GM21528 (cell line): ENCODE results near the gene CACNA1B.
"Not testable (repeated sequence)": the region's sequence is repeated elsewhere in the genome, so short reads cannot be mapped to it uniquely, and the experiment has no call there.

Experiments used
- ATAC-seq: cut with Tn5 transposase; IDR thresholded peaks from one replicate; pipeline ENCODE4 v1.9.1; 2021; ENCODE audit warnings: mild to moderate bottlenecking, moderate library complexity; ENCODE audit not compliant: unreplicated experiment, low FRiP score

The CACNA1B gene

GRCh38 chr9:137877506-137878122, at the start of gene CACNA1B:
Gene CACNA1B, plus strand, starts transcription at chr9:137877782. Its CDS starts 152 bp downstream, at chr9:137877934.
- not testable (repeated sequence) for ATAC-seq

- no peak for ATAC-seq
Observed at GRCh38 chr9:137827908-137828526, 49.6 kb upstream of the CACNA1B start.

GRCh38 chr9:137828527-137829259, 48.9 kb upstream of the CACNA1B start:
- no peak for ATAC-seq

GRCh38 chr9:137829260-137829996, 48.2 kb upstream of the CACNA1B start:
- no peak for ATAC-seq

GRCh38 chr9:137832191-137832700, 45.3 kb upstream of the CACNA1B start:
- no peak for ATAC-seq

GRCh38 chr9:137832830-137833590, 44.6 kb upstream of the CACNA1B start:
- ATAC-seq = no peak

- no peak for ATAC-seq
Observed at GRCh38 chr9:137833721-137834613, 43.6 kb upstream of the CACNA1B start.

GRCh38 chr9:137834846-137835546, 42.6 kb upstream of the CACNA1B start:
- no peak for ATAC-seq

GRCh38 chr9:137836151-137836830, 41.3 kb upstream of the CACNA1B start:
- no peak for ATAC-seq

- no peak for ATAC-seq
Observed at GRCh38 chr9:137836831-137837241, 40.7 kb upstream of the CACNA1B start.

GRCh38 chr9:137837345-137838278, 40.0 kb upstream of the CACNA1B start:
- ATAC-seq = no peak

- ATAC-seq = no peak
Observed at GRCh38 chr9:137838576-137838975, 39.0 kb upstream of the CACNA1B start.

- ATAC-seq = no peak
Observed at GRCh38 chr9:137843355-137843754, 34.2 kb upstream of the CACNA1B start.

- no peak for ATAC-seq
Observed at GRCh38 chr9:137851516-137852267, 25.9 kb upstream of the CACNA1B start.

- ATAC-seq = no peak
Observed at GRCh38 chr9:137853392-137853995, 24.1 kb upstream of the CACNA1B start.

GRCh38 chr9:137860361-137860760, 17.2 kb upstream of the CACNA1B start:
- ATAC-seq = no peak
